Gastrocnemius medialis (tissue), 4 donors: Measurements from ENCODE around the gene MIER2.

Source experiments
- CTCF ChIP-seq, 5 experiments: fragments of 450-650 bp in 3 of 5; fragments of 200-600 bp in 2 of 5; sonication (generic) in 2 of 5; IDR thresholded peaks in 4 of 5; conservative IDR thresholded peaks in 1 of 5; 1 replicate in 4 of 5; 2 replicates in 1 of 5; pipeline ENCODE4 v1.5.1; 2016 to 2019; ENCODE audit warnings: antibody characterized with exemption in 5 of 5, mild to moderate bottlenecking in 3 of 5, moderate library complexity in 3 of 5
- POLR2A ChIP-seq, 2 donors: fragments of 450-650 bp; IDR thresholded peaks; one replicate each; pipeline ENCODE4 v1.6.1; 2017; ENCODE audit warnings: antibody characterized with exemption in 2 of 2, mild to moderate bottlenecking in 2 of 2, moderate library complexity in 2 of 2

- TF ChIP-seq CTCF (IDR thresholded peaks at IDR 0.05 in 4 of 5, conservative IDR thresholded peaks at IDR 0.05 in 1 of 5) (no peak), POLR2A (IDR thresholded peaks at IDR 0.05) (no peak)
These were observed 18.5 kb downstream of the MIER2 start for GRCh38 chr19:325937-326565.
